ENCODE measurements around the gene TSHZ2.

TSHZ2 gene

GRCh38 chr20:53278555-53278954, 306.4 kb downstream of the TSHZ2 start:
- TF ChIP-seq CTCF (IDR thresholded peaks at IDR 0.05; ENCODE audit: unreplicated experiment in 3 of 3) = no peak
- Mint-ChIP-seq H3K27ac (no peak overlapping the region), H3K36me3 (ENCODE audit: low read depth) (peaks cover 15% of the 10 kb centered on the region), H3K27me3 (ENCODE audit: low read depth) (no peaks in the 10 kb centered on the region), H3K4me1 (no peaks in the 10 kb centered on the region), H3K4me3 (no peak overlapping the region), H3K9me3 (no peaks in the 10 kb centered on the region)

GRCh38 chr20:53279735-53280134, 307.6 kb downstream of the TSHZ2 start:
- H3K4me1 Mint-ChIP-seq = no peaks in the 10 kb centered on the region
- peaks cover 9% of the 10 kb centered on the region for H3K36me3 Mint-ChIP-seq (ENCODE audit: low read depth)
- no peak for TF ChIP-seq CTCF (IDR thresholded peaks at IDR 0.05; ENCODE audit: unreplicated experiment in 3 of 3)
- H3K27me3 Mint-ChIP-seq (ENCODE audit: low read depth) = no peaks in the 10 kb centered on the region
- no peak overlapping the region for H3K27ac Mint-ChIP-seq
- H3K9me3 Mint-ChIP-seq = no peaks in the 10 kb centered on the region
- H3K4me3 Mint-ChIP-seq = no peak overlapping the region

- no peak for TF ChIP-seq CTCF (IDR thresholded peaks at IDR 0.05; ENCODE audit: unreplicated experiment in 3 of 3)
- no peaks in the 10 kb centered on the region for H3K4me1 Mint-ChIP-seq
- peaks cover 8% of the 10 kb centered on the region for H3K36me3 Mint-ChIP-seq (ENCODE audit: low read depth)
- no peaks in the 10 kb centered on the region for H3K27me3 Mint-ChIP-seq (ENCODE audit: low read depth)
- H3K4me3 Mint-ChIP-seq = no peak overlapping the region
- no peak overlapping the region for H3K27ac Mint-ChIP-seq
- no peaks in the 10 kb centered on the region for H3K9me3 Mint-ChIP-seq
These were observed 309.5 kb downstream of the TSHZ2 start for GRCh38 chr20:53281557-53282117.

- Mint-ChIP-seq H3K27ac (no peak overlapping the region), H3K4me3 (no peak overlapping the region), H3K9me3 (no peaks in the 10 kb centered on the region), H3K27me3 (ENCODE audit: low read depth) (no peaks in the 10 kb centered on the region), H3K4me1 (peaks cover 3% of the 10 kb centered on the region), H3K36me3 (ENCODE audit: low read depth) (peaks cover 8% of the 10 kb centered on the region)
- TF ChIP-seq CTCF (IDR thresholded peaks at IDR 0.05; ENCODE audit: unreplicated experiment in 3 of 3) = no peak
These were observed 310.2 kb downstream of the TSHZ2 start for GRCh38 chr20:53282217-53282955.

GRCh38 chr20:53283011-53283410, 310.9 kb downstream of the TSHZ2 start:
- peaks cover 6% of the 10 kb centered on the region for H3K4me1 Mint-ChIP-seq
- H3K36me3 Mint-ChIP-seq (ENCODE audit: low read depth) = peaks cover 8% of the 10 kb centered on the region
- H3K27ac Mint-ChIP-seq = no peak overlapping the region
- H3K9me3 Mint-ChIP-seq = no peaks in the 10 kb centered on the region
- no peak for TF ChIP-seq CTCF (IDR thresholded peaks at IDR 0.05; ENCODE audit: unreplicated experiment in 3 of 3)
- H3K27me3 Mint-ChIP-seq (ENCODE audit: low read depth) = no peaks in the 10 kb centered on the region
- no peak overlapping the region for H3K4me3 Mint-ChIP-seq

- peaks cover 6% of the 10 kb centered on the region for H3K4me1 Mint-ChIP-seq
- no peak overlapping the region for H3K27ac Mint-ChIP-seq
- H3K36me3 Mint-ChIP-seq (ENCODE audit: low read depth) = peaks cover 8% of the 10 kb centered on the region
- H3K27me3 Mint-ChIP-seq (ENCODE audit: low read depth) = no peaks in the 10 kb centered on the region
- no peak for TF ChIP-seq CTCF (IDR thresholded peaks at IDR 0.05; ENCODE audit: unreplicated experiment in 3 of 3)
- H3K9me3 Mint-ChIP-seq = no peaks in the 10 kb centered on the region
- no peak overlapping the region for H3K4me3 Mint-ChIP-seq
These were observed 311.4 kb downstream of the TSHZ2 start for GRCh38 chr20:53283597-53283996.
